Lung (tissue), 12 donors: ENCODE data around the gene PES1. TPM values are rescaled to one million over a fixed set of nuclear protein-coding genes. Genes with fewer than 3 reads are reported as not detected.
"Not testable (repeated sequence)": the region's sequence is repeated elsewhere in the genome, so short reads cannot be mapped to it uniquely, and the experiment has no call there.

Experiments used
- ATAC-seq: fragments of 200-7000 bp; cut with Tn5 transposase; one replicate; pipeline ENCODE4 v1.9.1; 2020; ENCODE audit warnings: moderate number of reproducible peaks; ENCODE audit not compliant: insufficient read depth, low FRiP score
- DNase-seq, 3 donors: peaks; one replicate each; pipeline ENCODE4 v3.0.0-alpha.2; 2013 to 2017
- H3K27ac ChIP-seq, 2 donors: one replicate each; pipeline ENCODE4 v1.5.1; 2013; ENCODE audit warnings: mild to moderate bottlenecking in 2 of 2, moderate library complexity in 2 of 2, control low read depth in 1 of 2, inconsistent platforms in 1 of 2, low read depth in 1 of 2, low read length in 1 of 2
- H3K27me3 ChIP-seq, 3 donors: one replicate each; pipeline ENCODE4 v1.5.1; 2013; ENCODE audit warnings: low read length in 2 of 3; ENCODE audit not compliant: control insufficient read depth in 3 of 3, insufficient read depth in 3 of 3
- H3K36me3 ChIP-seq, 4 donors: one replicate each; pipeline ENCODE4 v1.5.1; 2013; ENCODE audit warnings: low read length in 4 of 4, mild to moderate bottlenecking in 1 of 4, moderate library complexity in 1 of 4; ENCODE audit not compliant: control insufficient read depth in 4 of 4, insufficient read depth in 4 of 4
- H3K4me1 ChIP-seq, 5 donors: one replicate each; pipeline ENCODE4 v1.5.1; 2013; ENCODE audit warnings: low read length in 5 of 5, mild to moderate bottlenecking in 2 of 5, moderate library complexity in 1 of 5; ENCODE audit not compliant: control insufficient read depth in 5 of 5, insufficient read depth in 5 of 5
- H3K4me3 ChIP-seq: one replicate; pipeline ENCODE4 v1.5.1; 2013; ENCODE audit warnings: mild to moderate bottlenecking, control low read depth, moderate library complexity
- H3K9ac ChIP-seq, 2 donors: one replicate each; pipeline ENCODE4 v1.5.1; 2013; ENCODE audit warnings: low read length in 2 of 2, control low read depth in 1 of 2; ENCODE audit not compliant: insufficient read depth in 1 of 2
- H3K9me3 ChIP-seq, 4 donors: one replicate each; pipeline ENCODE4 v1.5.1; 2013; ENCODE audit warnings: low read length in 3 of 4, mild to moderate bottlenecking in 1 of 4, moderate library complexity in 1 of 4; ENCODE audit not compliant: control insufficient read depth in 4 of 4, insufficient read depth in 3 of 4
- WGBS, 2 donors: extraction: QIAGEN DNeasy Blood & Tissue Kit; methylation state at CpG; one replicate each; pipeline ENCODE4 v1.1.7; 2013; 5-methylcytosine and 5-hydroxymethylcytosine counted together
- polyA plus RNA-seq, 2 donors: library from polyadenylated mRNA; stranded (reverse); fragments of 200-250 nt; gene quantifications; one replicate each; pipeline ENCODE4 v1.2.1, GENCODE V29; 2013
- total RNA-seq, 2 donors: library from RNA; depleted of rRNA in 1 of 2; stranded (reverse); fragments of >200 nt in 1 of 2; gene quantifications; one replicate each; pipeline ENCODE4 v1.2.1, GENCODE V29; 2014 to 2021
- TF ChIP-seq, protein P1 (sequence below): IDR thresholded peaks from 2 replicates; pipeline ENCODE4 v1.5.1; 2012; ENCODE audit warnings: mild to moderate bottlenecking; ENCODE audit errors: control extremely low read depth, extremely low read depth
- donor health status: control.
- donor health status: control.
- donor health status: Bipolar disorder and iron deficiency.
- donor health status: healthy.
- donor health status: DM: yes; HTN: yes; CAD: no.

Gene PES1
- total and polyA plus RNA-seq, 4 donors, result 34.4 to 77.2 (median 72.7) TPM

DNA sequence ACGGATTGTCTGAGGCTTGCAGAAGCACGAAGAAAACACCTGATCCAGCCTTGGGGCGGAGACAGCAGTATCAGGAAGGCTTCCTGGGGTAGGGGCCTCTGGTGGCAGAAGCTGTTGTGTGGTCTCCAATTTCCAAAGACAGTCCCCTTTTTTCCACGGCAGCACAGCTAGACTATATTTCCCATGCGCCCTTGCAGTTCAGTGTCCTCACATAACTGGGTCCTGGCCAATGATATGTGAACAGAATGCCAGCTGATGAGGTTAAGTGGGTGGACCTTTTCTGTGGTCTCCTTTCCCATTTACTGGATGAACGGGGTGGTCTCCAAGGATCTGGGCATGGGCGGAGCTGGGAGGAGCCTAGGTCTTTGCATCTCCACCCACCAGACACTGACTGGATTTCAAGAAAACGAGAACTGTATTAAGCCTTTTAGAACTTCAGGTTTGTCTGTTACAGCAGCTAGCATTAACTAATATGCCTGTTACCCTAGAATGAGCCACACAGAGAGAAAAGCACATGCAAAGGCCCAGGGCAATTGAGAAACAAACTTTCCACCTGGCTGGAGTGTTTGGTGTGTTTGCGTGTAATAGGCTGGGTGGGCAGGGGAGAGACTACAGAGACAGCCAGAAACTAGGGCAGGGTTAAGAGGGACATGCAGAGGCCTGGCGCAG, 23.4 kb downstream of the PES1 start:
- DNase-seq, result no peak
- H3K27ac ChIP-seq, result no peak overlapping the region
- WGBS, 2 donors, result 74 to 75% methylated on average over 10 of the region's 10 CpGs
- ATAC-seq, result no peak
- no peaks in the 10 kb centered on the region for H3K9me3 ChIP-seq
- H3K4me1 ChIP-seq, result peaks cover 0 to 3% (median 0%) of the 10 kb centered on the region in 5 donors
- H3K9ac ChIP-seq, result no peak overlapping the region
- peaks cover 0 to 2% (median 0%) of the 10 kb centered on the region in 3 donors for H3K27me3 ChIP-seq
- no peaks in the 10 kb centered on the region for H3K36me3 ChIP-seq
- no peak overlapping the region for H3K4me3 ChIP-seq
- TF ChIP-seq, protein P1, sequence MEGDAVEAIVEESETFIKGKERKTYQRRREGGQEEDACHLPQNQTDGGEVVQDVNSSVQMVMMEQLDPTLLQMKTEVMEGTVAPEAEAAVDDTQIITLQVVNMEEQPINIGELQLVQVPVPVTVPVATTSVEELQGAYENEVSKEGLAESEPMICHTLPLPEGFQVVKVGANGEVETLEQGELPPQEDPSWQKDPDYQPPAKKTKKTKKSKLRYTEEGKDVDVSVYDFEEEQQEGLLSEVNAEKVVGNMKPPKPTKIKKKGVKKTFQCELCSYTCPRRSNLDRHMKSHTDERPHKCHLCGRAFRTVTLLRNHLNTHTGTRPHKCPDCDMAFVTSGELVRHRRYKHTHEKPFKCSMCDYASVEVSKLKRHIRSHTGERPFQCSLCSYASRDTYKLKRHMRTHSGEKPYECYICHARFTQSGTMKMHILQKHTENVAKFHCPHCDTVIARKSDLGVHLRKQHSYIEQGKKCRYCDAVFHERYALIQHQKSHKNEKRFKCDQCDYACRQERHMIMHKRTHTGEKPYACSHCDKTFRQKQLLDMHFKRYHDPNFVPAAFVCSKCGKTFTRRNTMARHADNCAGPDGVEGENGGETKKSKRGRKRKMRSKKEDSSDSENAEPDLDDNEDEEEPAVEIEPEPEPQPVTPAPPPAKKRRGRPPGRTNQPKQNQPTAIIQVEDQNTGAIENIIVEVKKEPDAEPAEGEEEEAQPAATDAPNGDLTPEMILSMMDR, result no peak

DNA sequence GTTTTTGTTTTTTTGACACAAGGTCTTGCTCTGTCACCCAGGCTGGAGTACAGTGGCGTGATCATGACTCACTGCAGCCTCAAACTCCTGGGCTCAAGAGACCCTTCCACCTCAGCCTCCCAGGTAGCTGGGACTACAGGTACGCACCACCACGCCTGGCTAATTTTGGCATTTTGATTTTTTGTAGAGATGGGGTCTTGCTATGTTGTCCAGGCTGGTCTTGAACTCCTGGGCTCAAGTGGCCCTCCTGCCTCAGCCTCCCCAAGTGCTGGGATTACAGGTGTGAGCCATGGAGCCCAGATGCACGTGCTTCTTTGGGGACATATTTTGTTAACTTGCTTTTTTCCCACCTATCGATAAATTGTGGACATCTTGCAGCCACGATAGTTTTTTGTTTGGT, 24.4 kb downstream of the PES1 start:
- 92% methylated on average over 6 of the region's 6 CpGs for WGBS, 2 donors
- DNase-seq, H3K4me3 ChIP-seq: not testable (repeated sequence)

DNA sequence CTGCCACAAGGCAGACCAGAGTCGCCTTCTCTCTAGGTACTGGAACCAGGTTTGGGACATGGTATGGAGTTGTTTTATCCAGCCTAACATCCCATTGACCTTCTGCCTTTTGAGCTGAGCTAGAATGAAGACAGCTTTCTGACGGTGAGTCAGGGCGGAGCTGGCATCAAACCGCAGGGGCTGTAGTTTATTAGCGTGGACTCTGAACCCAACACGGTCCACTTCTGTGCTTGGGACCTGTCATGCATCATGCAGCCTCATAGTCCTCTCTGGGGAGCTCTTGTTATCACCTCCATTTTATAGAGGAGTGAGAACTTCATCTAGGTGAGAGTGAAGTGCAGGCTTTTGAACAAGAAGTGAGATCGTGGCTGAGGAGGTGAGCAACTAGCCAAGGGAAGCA, 25.6 kb downstream of the PES1 start:
- TF ChIP-seq, protein P1, result no peak
- no peaks in the 10 kb centered on the region for H3K9me3 ChIP-seq
- H3K27ac ChIP-seq, result no peak overlapping the region
- H3K4me3 ChIP-seq, result no peak overlapping the region
- WGBS, 2 donors, result 80 to 86% methylated on average over 7 of the region's 7 CpGs
- peaks cover 0 to 2% (median 0%) of the 10 kb centered on the region in 3 donors for H3K27me3 ChIP-seq
- ATAC-seq (no peak), DNase-seq (no peak)
- no peaks in the 10 kb centered on the region for H3K4me1 ChIP-seq
- no peaks in the 10 kb centered on the region for H3K36me3 ChIP-seq
- H3K9ac ChIP-seq, result no peak overlapping the region

More for the DNA sequence above, 24.4 kb downstream of the PES1 start:
- H3K36me3 ChIP-seq, H3K4me1 ChIP-seq, H3K27ac ChIP-seq, ATAC-seq, H3K9ac ChIP-seq, H3K27me3 ChIP-seq, H3K9me3 ChIP-seq: not testable (repeated sequence)

DNA sequence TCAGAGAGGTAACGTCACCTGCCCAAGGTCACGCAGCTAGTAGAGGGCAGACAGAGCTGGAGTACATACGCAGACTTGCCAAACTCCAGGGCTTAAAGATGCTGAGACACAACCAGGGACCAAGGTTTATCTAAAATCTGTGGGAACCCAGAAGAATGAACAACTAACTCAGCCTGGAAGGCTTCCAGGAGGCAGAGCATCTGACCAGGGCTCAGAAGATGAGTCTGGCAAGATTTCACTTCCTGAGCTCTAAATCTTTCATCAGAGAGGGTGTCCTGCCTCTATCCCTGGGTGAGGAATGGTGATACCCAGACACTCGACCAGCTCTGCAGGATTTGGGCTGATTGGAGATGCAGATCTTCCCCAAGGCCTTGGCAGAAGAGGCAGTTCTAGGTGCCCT, 26.4 kb downstream of the PES1 start:
- Histone ChIP-seq H3K9ac (no peak overlapping the region), H3K9me3 (no peaks in the 10 kb centered on the region), H3K27me3 (peaks cover 0 to 2% (median 0%) of the 10 kb centered on the region in 3 donors), H3K4me3 (no peak overlapping the region), H3K4me1 (no peaks in the 10 kb centered on the region), H3K36me3 (no peaks in the 10 kb centered on the region), H3K27ac (no peak overlapping the region)
- 83 to 85% methylated on average over 4 of the region's 4 CpGs for WGBS, 2 donors
- ATAC-seq (no peak), DNase-seq (no peak)
- TF ChIP-seq, protein P1, result no peak
